ENCODE measurements around the gene MOCS1.

The MOCS1 gene

DNA sequence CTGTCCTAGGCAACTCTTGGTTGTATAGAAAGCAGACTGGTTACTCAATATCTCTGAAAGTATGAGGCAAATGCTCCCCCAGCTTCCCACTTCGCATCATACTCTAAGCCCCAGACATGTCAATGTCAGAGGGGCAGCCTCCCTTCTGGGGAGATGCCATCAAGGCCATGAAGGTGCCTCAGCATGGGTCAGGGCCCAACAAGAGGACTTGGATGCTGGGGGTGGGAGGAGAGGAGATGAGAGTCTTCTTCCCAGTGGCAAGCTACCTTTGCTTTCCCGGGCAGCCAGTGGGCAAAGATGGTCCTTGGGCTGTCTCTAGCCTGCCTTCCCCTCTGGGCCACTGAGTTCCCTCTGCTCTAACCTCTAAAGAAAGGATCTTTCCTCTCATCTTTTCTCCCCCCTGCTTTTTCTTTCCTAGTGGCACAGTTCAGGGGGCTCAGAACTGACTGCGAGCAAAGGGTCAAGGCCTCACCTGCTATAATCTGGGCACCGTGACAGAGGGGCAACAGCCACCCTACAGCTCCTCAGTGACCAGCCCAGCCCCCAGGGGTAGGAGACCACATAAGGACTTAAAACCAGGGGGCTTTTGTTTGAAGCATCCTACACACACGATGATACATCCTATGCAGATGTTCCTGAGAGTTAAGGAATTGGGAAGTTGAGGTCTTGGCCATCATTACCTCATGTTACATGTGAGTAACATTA is 26.2 kb downstream of the MOCS1 start:
- no peak overlapping the region for H3K4me3 ChIP-seq (replicated peaks in 1 of 2; ENCODE audit: low read depth in 2 of 2, low read length in 2 of 2)
- no peak for DNase-seq (ENCODE audit: low read depth in 2 of 2)
- TF ChIP-seq CTCF (IDR thresholded peaks at IDR 0.05; ENCODE audit: low read depth, low read length): no peak

GRCh38 chr6:39906318-39906761 is 27.9 kb downstream of the MOCS1 start:
- no peak for TF ChIP-seq CTCF (IDR thresholded peaks at IDR 0.05; ENCODE audit: low read depth, low read length)
- no peak for DNase-seq (ENCODE audit: low read depth in 2 of 2)
- H3K4me3 ChIP-seq (replicated peaks in 1 of 2; ENCODE audit: low read depth in 2 of 2, low read length in 2 of 2): no peak overlapping the region

- H3K4me3 ChIP-seq (replicated peaks in 1 of 2; ENCODE audit: low read depth in 2 of 2, low read length in 2 of 2): no peak overlapping the region
- DNase-seq (ENCODE audit: low read depth in 2 of 2): no peak
- TF ChIP-seq CTCF (IDR thresholded peaks at IDR 0.05; ENCODE audit: low read depth, low read length): no peak
These were observed 28.7 kb downstream of the MOCS1 start for GRCh38 chr6:39905640-39905975.

DNA sequence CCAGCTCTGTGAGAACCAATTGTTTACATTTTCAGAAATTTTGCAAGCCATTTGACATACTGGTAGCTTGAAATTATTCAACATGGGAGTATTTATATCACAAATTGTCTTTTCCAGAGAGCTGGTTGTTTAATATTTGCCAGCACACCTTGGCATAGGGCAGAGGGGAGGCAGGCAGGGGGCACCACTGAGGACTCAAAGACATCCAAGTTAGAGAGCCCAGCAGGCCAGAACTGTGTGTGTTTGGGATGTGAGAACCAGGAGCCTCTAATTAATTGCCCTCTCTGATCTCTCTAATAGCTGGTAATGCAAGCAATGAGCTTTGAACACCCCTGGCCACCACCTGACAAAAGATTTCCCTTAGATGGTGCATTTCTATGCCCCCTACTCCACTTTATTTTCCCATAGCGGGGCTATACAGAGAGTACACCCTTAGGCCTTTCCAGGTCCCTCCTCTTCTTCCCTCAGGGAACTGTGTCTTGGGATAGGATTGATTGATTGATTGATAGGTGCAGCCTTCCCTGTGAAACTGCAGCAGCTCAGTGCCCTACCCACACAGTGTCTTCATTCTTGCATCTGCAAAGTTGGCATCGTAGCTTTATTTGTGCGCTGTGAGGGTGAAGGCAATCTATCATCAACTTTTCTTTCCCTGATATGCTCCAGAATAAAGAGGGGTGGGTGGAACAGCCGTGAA is 29.2 kb downstream of the MOCS1 start:
- H3K4me3 ChIP-seq (replicated peaks in 1 of 2; ENCODE audit: low read depth in 2 of 2, low read length in 2 of 2): no peak overlapping the region
- no peak for TF ChIP-seq CTCF (IDR thresholded peaks at IDR 0.05; ENCODE audit: low read depth, low read length)
- no peak for DNase-seq (ENCODE audit: low read depth in 2 of 2)

DNA sequence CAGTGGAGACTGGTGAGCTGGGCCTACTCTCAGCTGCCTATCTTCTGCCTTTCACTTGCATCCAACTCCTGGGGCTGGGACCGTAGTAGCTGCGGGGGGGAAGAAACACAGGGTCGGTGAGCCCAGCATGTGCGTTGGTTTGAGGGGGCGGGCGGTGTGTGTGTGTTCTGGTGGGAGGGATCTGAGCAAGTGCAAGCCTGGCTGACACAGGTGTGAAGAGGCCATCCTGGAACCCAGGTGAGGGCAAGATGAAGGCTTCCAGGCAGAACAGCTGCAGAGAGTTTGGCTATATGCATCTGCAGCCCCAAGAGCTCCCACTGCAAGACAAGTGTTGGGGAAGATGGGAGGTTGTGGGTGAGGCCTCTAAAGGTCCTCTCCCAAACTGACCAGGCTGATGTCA is 30.6 kb downstream of the MOCS1 start:
- no peak for DNase-seq (ENCODE audit: low read depth in 2 of 2)

GRCh38 chr6:39902786-39903465 is 31.3 kb downstream of the MOCS1 start:
- TF ChIP-seq CTCF (IDR thresholded peaks at IDR 0.05; ENCODE audit: low read depth, low read length): peak; percentile 1
- no peak for DNase-seq (ENCODE audit: low read depth in 2 of 2)

More for the DNA sequence above, 30.6 kb downstream of the MOCS1 start:
- no peak for TF ChIP-seq CTCF (IDR thresholded peaks at IDR 0.05; ENCODE audit: low read depth, low read length)
- no peak overlapping the region for H3K4me3 ChIP-seq (replicated peaks in 1 of 2; ENCODE audit: low read depth in 2 of 2, low read length in 2 of 2)

More at GRCh38 chr6:39902786-39903465, 31.3 kb downstream of the MOCS1 start:
- no peak overlapping the region for H3K4me3 ChIP-seq (replicated peaks in 1 of 2; ENCODE audit: low read depth in 2 of 2, low read length in 2 of 2)
